Measurements from ENCODE around the gene RGS1.

RGS1 gene, protein sequence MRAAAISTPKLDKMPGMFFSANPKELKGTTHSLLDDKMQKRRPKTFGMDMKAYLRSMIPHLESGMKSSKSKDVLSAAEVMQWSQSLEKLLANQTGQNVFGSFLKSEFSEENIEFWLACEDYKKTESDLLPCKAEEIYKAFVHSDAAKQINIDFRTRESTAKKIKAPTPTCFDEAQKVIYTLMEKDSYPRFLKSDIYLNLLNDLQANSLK

DNA sequence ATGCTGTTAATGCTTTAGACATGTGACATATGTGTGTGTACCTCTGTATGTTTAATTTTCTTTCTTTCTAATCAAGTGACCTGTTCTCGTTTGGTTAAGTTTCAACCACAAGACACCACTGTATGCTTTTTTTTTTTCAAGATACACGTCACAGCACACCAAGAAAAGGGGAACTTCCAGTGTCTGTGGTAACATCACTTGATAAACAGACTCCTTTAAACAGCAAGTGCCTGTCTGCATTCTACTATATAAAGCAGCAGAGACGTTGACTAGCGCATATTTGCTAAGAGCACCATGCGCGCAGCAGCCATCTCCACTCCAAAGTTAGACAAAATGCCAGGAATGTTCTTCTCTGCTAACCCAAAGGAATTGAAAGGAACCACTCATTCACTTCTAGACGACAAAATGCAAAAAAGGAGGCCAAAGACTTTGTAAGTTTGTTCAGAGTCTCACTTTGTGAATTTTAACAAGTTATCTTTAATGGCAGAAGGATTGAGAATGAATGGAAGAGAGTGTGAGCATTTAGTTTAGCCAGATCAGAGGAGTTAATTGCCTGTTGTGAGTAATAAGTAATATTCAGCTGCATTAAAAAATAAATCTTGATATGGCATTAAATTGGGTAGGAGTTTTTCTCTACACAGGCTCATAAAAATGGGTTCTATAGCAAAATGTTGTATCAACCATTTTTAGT is at the start of gene RGS1:
TSS of gene RGS1 (plus strand) at position 275 of the 691 bp plus-strand sequence. CDS start at position 295, 20 bp downstream.
- DNase-seq (ENCODE audit: low read depth) = peak; percentile 57

DNA sequence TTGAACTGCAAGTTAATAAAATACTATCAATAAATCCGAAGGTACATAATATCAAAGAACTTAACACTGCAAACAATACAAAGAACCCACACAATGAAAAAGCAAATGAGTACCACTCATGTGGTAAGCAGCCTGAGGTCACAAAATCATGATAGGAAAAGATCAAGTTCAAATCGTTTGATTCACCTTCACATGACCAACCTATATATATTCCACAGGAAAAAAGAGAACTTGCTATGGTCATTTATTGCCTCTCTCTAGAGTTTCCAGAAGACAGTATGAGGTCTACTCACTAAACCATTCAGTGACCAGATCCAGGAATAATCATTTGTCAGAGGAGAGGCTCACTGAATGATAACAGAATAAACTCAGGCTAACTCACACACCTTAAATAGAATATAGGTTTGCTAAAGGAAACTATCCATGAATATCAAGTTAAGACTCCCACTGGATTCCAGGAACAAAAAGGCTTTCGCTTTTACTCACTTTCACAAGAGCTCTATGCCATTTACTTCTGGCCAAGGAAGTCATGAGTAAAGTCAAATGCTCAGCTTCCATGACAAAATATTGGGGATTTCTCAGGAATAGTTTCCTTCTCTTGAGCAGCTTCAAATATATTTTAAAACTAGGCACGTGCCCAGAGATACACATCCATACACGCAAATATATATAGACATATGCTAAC is 48.3 kb upstream of the RGS1 start:
- DNase-seq (ENCODE audit: low read depth) = no peak

DNA sequence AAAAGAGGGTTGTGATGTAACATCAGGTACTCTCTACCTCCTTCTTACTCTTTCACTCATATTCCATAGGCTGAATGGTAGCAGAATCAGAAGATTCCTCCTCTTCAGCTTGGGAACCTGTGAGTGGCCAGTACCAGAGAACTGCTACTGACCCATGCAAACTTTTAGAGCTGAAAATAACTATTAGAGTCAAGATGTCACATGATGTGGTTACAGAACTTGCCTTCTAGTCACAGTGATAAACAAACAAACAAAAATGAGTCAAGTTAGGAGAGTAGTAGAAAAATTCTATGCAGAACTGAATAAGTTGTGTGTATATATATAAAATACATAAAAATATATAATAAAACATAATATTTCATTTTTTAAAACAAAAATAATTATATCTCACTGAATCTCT is 47.6 kb upstream of the RGS1 start:
- no peak for DNase-seq (ENCODE audit: low read depth)

DNA sequence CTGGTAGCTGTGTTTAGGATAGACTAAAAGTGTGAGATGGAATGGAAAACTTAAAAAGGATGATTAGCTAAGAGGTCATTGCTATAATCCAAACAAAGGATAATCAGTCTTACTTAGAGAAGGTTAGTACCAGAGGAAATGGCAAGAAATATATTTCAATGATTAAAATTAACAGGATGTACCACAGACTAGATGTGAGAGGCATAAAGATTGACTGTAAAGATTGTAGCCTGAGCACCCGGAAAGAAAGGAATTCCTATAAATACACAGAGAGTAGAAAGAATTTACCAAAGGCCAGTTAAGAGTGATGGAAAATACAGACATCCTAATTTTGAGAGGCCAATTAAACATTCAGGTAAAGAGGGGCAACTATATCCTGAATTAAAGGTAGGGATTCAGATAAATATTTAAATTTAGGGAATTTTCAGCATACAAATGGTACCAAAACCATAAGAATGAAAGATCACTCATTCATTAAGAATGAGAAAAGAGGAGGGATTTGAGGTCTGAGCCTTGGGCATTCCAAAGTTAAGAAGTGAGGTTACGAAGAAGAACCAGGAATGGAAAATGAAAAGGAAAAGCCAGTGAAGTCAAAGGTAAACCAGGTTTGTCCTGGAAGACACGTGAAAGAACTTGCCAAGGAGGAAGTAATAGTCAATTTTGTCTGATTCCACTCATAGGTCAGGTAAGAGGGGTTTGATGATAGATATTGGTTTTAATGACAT is 46.4 kb upstream of the RGS1 start:
- DNase-seq (ENCODE audit: low read depth) = no peak

DNA sequence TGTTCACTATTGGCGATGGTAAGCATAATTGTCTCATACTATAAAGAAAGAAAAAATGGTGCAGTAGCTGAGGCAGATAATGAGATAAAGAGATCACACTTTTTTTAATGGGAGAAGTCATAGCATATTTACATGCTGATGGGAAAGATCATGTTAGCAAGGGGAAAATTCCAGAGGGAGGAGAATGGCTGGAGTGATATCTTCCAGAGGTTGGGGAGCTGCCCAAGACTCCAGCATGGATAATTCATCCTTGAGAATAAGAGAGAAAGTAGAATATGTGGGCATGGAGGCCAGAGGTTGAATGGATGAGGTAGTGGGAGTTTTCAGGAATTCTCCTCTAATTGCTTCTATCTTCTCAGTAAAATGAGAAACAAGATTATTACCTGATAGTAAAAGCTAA is 45.8 kb upstream of the RGS1 start:
- DNase-seq (ENCODE audit: low read depth) = peak; percentile 60

DNA sequence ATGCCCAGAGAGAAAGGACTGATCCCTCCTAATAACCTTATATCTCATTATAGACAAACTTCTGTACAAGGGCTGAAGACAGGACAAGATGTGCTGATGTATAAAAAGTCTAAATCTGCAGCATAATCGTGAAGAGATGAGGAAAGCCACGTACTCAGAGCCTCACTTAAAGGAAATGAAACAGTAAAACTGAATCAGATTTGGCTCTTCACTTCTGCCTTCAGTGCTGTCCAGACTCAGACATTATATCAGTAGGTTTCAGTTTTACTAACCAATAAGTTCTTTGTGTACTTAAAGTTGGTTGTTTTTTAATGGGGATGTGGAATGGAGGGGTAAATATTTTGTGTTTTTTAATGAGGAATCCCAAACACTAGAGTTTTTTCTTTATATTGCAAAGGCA is 45.3 kb upstream of the RGS1 start:
- peak; percentile 27 for DNase-seq (ENCODE audit: low read depth)

DNA sequence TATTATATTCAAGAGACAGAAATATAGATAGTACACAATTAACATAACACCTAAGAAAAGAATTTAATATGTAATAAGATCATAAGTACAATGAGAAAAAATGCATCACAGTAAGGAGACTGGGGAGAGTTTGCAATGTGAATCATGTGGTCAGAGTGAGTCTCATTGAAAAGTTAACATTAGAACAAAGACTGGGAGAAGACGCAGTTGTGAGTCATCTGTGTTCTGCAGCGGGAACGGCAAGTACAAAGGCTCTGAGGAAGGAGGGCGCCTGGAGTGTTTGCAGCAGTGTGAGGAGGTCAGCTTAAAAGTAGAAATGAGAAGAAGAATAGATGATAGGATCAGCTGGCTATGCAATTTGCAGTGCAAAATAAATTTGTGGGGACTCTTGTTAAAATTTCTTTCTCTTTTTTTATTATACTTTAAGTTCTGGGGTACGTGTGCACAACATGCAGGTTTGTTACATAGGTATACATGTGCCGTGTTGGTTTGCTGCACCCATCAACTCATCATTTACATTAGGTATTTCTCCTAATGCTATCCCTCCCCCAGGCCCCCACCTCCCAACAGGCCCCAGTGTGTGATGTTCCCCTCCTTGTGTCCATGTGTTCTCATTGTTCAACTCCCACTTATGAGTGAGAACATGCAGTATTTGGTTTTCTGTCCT is 44.4 kb upstream of the RGS1 start:
- DNase-seq (ENCODE audit: low read depth) = peak; percentile 93

DNA sequence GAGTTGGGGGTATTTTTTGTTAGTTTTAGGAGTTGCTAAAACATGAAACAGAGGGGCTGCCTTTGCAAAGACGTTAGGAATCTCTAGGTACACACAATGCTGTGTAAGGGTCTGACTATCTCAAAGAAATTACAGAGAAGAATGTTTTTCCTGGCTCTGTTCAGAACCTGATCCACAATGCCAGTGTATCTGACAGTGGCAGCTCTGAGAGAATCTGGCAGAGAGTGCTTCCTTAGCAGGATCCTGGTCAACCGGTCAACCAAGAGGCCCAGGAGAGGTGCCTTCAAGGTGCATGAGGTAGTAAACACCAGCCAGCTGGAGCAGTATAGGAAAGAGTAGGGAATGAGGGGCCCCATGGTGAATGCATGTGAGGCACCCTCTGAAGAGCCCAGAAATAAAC is 40.9 kb upstream of the RGS1 start:
- DNase-seq (ENCODE audit: low read depth) = no peak

DNA sequence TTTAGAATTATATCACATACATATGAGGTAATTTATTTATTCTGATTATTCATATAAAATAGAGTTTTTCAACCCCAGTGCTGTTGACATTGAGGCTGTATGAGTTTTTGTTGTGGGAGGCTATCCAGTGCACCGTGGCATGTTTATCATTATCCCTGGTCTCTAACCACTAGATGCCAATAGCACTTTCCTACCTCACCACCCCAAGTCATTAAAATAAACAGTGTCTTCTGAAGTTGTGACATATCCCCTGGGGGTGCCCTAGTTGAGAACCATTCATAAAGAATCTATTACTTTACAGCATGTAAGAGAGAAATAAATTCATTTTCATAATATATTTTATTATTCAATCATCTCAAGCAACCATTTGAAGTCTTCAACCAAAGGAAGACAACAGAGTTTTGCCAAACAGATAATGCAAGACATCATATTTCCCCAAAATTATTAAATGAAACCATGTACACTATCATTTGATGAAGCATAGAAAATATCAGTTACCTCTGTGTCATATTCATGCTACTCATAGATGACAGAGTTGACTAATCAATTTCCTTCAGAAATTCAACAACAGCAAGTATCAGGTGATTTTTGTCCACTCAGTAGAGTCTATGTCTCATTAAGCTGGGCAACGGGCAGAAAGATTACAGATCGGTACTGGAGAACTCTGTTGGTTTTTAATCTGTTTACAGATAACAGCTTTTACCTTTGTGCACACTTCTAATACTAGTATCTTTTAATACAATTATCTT is 39.5 kb upstream of the RGS1 start:
- no peak for DNase-seq (ENCODE audit: low read depth)

DNA sequence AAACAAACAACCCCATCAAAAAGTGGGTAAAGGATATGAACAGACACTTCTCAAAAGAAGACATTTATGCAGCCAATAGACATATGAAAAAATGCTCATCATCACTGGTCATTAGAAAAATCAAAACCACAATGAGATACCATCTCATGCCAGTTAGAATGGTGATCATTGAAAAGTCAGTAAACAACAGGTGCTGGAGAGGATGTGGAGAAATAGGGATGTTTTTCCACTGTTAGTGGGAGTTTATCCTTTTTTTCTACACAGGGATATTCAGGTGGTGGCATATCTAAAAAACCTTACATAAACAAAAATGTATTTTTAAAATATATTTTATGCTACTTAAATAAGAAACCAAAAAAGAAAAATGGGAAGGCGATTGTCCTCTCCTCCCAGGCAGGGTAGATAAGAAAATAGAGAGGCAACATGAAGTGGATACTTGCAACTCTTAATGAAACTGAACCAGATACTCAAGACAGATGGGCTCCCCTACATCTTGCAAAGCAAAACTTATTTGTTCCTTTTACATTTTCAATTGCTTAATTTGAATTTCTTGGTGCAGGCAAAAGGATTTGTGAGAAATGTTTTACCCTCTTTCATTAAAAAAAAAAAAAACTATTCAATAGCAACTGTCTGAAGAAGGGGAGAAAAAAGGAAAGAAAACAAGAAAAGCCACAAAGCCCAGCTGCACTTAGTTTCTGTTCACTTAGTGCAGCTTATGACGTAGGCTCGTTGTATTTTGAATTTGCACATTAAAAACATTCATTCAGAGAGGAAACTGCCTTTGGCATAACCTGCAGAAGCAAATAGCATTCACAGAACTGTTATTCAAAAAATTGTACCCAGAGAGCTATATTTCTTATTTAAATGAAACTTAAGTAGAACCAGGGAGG is 36.9 kb upstream of the RGS1 start:
- DNase-seq (ENCODE audit: low read depth) = no peak

DNA sequence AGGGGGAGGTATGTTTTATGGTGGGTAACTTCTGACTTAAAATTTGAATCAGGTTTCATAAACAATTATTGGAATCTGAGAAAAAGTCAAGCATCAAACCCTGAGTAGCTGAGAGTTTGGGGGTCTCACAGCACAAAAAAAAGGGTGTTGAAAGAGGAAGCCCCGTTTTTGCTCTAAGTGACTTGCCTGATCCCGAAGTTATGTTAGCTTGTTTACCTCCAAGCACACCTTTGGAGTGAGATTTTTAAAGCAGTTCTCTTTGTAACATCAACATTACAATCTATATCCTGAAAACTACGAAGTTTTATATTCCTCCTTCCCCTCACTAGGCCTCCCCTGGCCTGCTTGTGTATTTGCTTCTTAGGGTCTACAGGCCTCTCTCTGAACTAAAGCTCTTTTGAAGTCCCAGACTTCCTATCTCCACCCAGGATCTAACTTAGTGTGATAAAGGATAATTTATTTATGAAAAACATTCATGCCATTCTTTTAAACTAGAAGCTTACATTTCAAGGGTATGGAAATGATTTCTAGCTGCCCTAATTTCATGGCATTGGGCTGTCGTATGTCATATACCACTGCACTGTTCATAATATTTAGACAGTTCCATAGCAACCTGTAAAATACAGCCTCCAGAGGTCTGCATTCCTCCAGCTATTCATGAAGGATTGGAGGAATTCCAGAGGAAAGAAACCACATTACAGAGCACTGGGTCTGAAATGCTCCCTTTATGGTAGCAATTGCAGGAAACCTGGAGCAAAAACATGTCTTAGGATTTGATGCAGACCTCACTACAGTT is 36.1 kb upstream of the RGS1 start:
- DNase-seq (ENCODE audit: low read depth) = peak; percentile 97

DNA sequence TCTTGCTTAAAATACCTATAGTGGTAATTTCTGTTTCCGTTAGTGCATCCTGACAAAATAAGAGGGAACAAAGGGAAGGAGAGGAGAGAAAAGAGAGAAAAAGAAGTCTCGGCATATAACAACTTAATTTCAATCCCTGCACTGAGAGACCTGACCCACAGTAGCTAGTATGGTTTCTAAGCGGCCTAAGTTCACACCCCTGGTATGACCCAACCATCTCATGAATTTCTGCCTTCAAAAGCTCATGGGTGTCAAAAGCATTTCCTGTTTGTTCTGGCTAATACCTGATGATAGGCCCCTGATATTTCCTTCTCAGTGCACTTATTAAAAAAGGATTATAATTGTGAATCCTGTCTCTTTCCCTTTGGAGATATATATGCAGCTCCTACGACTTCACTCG is 32.1 kb upstream of the RGS1 start:
- no peak for DNase-seq (ENCODE audit: low read depth)

DNA sequence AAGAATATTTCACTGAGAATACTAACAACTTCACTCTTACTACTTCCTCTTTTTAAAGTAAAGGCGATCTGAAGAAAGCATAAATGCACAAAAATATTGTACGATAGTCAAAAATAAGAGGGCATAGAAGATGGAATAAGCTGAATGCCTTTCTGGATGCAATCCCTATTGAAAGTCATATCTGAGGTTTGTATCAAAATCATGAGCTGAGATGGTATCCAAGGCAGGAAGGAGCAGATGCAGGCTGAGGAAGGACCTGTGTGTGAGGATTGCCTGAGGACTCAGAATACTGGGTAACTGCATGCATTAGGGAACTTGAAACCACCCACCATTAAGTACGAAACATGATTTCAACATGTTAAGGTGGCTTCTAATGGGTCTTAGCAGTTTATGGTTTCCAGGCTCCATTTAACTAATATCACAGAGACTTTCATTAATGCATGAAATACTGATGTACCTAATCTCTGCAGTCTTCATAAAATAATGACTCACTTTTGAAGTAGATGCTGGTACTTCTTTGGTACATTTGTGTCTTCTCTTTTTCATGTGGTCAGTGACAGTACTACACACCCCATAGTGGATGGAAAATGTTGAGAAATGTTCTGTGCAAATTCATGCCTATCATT is 29.6 kb upstream of the RGS1 start:
- no peak for DNase-seq (ENCODE audit: low read depth)

DNA sequence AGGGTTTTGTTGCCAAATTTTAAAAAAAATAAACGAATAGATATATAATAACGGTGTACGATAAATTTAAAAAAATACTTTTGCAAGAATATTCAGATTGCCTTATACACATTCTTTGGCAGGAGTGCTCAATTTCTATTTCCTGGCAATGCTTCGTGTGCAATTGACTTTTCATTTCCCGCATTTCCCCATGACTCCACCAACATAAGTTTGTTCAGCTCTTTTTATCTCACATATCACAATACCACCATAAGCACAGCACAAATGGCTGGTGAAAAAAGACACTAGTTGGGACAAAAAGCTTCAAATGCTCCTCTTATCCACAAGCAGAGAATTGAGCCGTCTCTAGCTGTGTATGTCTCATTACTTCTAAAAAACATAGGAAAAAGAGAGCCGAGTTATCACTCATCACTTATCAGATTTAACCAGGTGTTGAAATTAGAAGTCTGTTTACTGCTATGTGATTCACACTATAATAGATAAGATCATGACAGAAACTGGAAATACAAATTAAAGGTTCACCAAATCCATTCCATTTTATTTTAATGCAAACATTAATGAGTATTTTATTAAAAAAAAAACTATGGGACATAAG is 28.9 kb upstream of the RGS1 start:
- peak; percentile 47 for DNase-seq (ENCODE audit: low read depth)

DNA sequence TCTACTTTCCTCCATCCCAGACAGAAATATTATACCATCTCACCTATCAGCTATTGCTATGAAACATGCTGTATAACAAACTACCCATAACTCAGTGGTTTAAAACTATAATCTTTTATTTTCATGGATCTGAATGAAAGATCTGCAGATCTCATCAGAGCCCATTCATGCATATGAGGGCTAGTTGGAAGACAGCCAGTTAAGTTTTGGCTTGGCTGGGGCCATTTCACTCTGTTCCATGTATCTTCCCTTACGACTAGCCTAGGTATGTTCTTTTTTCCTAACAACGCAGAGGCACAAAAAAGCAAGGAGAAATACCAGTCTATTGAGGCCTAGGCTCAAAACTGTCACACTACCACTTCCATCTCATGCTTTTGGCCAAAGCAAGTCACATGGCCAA is 28.1 kb upstream of the RGS1 start:
- DNase-seq (ENCODE audit: low read depth) = no peak

DNA sequence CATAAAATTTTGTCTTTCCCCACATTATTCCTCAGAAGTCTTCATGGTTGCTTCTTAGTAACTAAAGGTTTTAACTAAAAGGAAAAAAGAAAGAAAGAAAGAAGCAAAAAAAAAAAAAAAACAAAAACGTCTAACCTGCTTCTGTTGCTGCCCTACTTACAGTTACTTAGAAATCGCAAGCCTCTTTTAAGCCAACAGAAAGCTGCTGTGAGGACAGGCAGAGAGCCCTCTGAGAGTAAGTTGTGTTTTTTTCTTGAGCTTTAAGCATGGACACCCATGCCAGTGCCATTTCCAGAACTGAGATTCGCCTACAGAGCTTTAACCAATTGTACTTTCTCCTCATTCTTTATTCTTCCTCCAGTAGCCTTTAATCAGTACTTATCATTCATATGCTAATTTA is 25.6 kb upstream of the RGS1 start:
- DNase-seq (ENCODE audit: low read depth) = no peak

DNA sequence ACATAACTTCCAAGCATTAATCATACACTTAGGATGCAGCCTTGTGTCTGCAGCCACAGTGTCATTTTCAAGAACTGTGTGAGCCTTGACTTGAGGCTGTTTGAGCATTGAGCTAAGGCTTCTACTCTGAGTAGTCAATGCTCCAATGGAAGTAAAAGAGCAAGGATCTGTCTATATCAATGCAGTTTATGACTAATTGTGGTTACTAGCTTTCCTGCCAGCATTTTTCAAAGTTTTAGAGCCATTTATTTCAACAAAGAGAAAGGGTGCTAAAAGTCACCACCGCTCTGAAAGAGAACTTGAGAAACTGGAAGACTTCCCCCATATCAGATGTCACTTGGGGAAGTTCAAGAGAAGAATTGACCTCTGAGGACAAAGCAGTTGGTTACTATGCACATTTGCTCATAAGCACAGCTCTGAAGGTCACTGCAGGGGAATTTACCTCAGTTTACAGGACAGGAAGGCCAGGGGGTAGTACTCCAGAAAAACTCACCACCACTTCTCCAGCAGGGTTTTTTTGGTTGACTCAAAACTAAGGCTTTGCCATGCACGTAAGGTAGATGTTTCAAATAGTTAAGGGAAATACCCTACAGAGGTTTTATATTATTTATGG is 24.5 kb upstream of the RGS1 start:
- DNase-seq (ENCODE audit: low read depth) = peak; percentile 56

DNA sequence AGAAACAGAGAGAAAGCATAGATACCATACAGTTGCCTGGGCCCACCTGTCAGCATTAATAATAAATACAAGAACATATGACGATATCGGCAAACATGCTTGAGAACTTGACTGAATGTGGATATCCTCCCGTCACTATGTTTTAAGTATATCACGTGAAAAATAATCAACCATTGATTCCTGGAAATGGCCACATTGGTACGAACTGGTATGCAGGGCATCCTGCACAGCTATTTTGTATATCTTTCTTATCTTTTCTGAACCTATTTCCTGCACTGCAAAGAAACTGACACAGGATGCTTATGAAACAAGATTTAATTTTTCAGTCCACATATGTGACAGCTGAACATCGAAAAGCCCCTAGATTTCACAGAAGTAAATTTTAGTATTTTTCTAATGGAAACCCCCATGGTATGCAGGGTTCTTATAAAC is 22.8 kb upstream of the RGS1 start:
- no peak for DNase-seq (ENCODE audit: low read depth)

Data from amniotic epithelial cell (primary cell).